HG03521 (cell line): ENCODE data around the gene NTNG1.
"Not testable (repeated sequence)": the region's sequence is repeated elsewhere in the genome, so short reads cannot be mapped to it uniquely, and the experiment has no call there.

Experiments
- ATAC-seq: cut with Tn5 transposase; IDR thresholded peaks from one replicate; pipeline ENCODE4 v1.9.1; 2021; ENCODE audit warnings: mild to moderate bottlenecking, moderate library complexity; ENCODE audit not compliant: unreplicated experiment

Gene NTNG1

DNA sequence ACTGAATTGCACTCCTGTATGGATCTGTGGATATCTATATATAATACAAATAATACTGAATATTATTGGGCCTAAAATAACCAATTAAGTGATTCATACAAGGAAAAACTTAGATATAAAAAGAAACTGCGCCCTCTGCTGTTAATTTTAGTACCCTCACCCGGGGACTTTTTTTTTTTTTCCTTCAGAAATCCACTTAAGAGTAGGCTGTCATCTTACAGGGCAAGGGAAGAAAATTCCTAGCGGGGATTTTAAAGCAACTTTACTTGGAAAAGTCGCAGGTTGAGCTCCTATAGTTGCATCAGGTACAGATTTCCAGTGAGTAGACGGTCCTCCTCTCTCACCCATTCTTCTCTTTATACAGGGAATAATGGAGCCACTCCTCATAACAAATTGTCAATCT, 1.3 kb downstream of the NTNG1 start:
- no peak for ATAC-seq

- no peak for ATAC-seq
Observed at GRCh38 chr1:107142666-107143065, 1.8 kb downstream of the NTNG1 start.

GRCh38 chr1:107145637-107146036, 4.8 kb downstream of the NTNG1 start:
- no peak for ATAC-seq

DNA sequence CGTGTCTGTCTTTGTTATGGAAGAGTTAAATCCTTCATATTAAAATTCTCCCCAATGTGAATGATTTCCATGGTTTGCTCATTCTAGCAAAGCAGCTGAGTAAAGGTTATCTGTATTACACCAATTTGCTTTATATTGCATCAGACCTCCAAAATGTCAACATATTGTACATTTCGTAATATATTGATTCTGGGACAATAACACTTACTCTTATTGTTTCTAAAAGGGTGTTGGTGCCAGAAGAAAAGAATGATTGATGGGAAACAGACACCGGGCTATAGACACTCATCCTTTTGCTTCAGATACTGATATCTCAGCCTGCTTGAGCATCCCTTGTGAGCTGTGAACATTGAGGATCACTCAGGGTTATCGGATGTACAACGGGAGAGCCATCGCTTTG, 7.0 kb downstream of the NTNG1 start:
- ATAC-seq = no peak

GRCh38 chr1:107149946-107150345, 9.1 kb downstream of the NTNG1 start:
- no peak for ATAC-seq

DNA sequence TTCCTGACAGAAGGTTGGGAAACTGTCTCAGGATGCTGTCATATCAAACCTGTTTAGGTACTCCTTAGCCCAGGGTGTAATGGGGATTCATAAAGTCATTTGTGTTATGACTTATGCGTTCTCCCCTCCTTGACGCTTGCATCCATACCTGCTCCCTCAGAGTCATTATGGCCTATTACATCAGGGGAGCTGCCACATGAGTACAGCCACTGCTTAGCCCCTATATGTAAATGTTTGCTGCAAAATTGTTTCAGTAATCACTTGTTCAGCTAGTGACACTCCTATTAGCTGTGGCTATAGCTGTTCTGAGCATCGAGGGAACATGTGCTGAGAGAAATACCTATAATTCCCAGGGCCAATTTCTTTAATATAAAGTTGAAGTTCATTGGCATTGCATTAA, 10.5 kb downstream of the NTNG1 start:
- ATAC-seq = no peak

GRCh38 chr1:107152395-107152794, 11.6 kb downstream of the NTNG1 start:
- ATAC-seq = no peak

- ATAC-seq = no peak
Observed at GRCh38 chr1:107153014-107153413, 12.2 kb downstream of the NTNG1 start.

- no peak for ATAC-seq
Observed at GRCh38 chr1:107158496-107158895, 17.7 kb downstream of the NTNG1 start.

GRCh38 chr1:107158991-107159390, 18.2 kb downstream of the NTNG1 start:
- no peak for ATAC-seq

DNA sequence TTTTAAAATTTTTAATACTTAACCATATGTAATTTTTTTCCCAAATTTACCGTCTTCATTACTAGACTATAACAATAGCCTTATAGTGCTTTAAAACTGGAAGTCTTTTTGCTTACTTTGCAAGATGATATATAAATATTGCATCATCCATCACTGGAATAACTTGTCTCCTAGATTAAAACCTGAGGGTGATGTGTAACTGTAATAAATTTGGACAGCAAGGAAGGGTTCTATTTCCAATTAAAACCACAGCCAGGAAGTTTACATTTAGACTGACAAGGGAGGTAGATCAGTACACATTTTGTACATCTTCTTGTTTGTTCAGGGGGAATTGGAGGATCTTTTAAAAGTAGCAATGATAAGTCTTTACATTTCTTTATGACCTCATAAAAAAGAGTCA, 21.9 kb downstream of the NTNG1 start:
- ATAC-seq = no peak

DNA sequence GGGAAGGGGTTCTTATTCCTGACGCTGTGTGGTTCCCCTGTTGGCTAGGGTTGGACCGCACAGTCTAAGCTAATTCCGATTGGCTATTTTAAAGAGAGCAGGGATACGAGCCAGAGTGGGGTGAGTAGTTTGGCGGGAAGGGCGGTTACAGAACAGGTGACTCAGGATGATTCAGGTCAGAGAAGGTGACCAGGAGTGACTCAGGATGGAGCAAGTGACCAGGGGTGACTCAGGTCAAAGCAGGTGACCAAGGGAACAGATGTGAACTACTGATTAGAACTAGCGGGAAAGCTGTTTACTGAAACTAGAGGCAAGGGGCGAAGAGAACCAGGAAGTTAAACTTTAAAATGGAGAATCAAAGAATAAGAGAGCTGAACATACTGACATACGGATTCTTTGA, 24.1 kb downstream of the NTNG1 start:
- ATAC-seq = not testable (repeated sequence)

GRCh38 chr1:107169615-107170014, 28.8 kb downstream of the NTNG1 start:
- no peak for ATAC-seq

- ATAC-seq = no peak
Observed at GRCh38 chr1:107171333-107171732, 30.5 kb downstream of the NTNG1 start.

- ATAC-seq = no peak
Observed at GRCh38 chr1:107172450-107173170, 31.8 kb downstream of the NTNG1 start.

- no peak for ATAC-seq
Observed at GRCh38 chr1:107175102-107175909, 34.5 kb downstream of the NTNG1 start.

GRCh38 chr1:107181253-107181969, 40.6 kb downstream of the NTNG1 start:
- ATAC-seq = no peak

DNA sequence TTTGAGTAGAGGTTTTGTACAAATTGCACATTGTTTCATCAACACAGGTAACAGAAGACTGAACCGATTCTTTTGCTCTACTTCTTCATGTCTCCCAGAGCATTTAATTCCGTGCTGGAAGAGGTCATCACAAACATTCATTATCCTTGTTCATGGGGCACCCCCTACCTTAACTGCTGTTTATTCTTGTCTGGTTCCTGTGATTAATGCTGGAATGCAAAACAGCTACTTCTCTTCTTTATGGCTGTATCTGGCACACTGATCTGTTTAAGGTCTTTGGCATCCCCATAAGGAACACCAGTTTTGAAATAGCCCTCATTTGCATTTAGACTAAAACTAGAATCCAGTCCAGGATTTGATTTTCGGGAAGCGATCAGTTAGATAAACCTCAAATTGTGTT, 42.2 kb downstream of the NTNG1 start:
- no peak for ATAC-seq

DNA sequence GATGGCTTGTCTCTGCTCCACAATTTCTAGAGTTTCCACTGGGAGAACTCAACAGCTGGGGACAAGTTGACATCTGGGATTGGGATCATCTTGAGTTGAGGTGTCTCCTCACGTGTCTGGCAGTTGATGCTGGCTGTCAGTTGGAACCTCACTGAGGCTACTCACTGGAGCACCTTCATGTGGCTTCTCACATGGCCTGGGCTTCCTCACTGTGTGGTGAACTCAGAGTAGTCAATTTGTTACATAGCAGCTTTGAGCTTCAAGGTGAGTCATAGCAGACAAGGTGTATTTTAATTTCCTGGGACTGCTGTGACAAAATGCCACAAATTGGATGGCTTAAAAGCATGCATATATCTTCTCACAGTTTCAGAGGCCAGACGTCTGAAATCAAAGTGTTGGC, 44.0 kb downstream of the NTNG1 start:
- ATAC-seq = no peak

DNA sequence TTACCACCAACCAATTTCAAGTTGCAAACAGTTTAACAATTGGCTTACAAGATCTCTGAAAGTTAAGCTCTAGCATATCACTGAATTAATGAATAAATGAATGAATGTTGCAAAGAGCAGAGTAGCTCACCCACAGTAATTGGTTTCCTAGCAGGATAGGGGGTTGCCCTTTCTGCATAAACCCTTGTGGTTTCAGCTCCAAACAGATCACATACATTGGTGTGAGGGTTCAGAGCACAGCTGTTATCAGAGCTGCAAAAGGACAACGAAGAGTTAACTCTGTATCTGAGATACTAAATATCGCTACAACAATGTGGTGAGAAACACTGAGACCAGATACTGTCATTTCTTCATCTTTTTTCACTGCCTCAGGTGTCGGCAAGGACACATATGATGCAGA, 46.6 kb downstream of the NTNG1 start:
- no peak for ATAC-seq

DNA sequence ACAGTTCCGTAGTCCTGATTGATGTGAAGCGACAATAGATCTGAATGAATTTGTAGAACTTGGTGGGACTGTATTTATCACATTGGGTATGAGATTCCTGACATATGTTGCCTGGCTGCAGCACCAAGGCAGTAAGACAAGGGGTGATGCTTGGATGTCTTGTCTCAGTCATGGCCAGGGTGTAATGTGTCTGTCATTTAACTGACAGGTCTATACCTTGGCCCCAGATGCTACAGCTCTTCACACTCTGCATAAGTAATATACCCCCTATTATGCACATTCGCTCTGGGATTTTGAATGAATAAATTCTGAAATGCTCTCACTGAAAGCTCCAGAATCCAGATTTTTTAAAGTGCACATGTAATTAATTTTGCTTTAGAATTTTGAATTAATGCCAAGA, 47.3 kb downstream of the NTNG1 start:
- ATAC-seq = no peak

DNA sequence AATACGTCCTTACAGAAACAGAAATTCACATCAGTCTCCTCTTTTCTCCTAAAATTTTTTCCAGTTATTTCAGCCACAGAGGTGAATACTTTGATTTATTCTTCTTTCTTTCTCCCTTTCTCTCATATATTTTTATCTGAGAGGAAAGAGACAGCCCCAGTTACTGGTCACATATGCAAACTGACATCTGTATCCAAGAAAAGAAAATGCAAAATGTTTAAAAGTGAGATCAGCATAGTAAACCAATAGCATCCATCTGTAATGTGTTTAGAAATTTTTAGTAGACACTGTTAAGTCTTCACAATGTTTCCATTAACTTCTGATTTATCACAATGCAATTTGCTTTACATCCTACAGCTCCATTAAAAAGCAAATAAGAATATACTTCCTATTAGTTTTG, 53.5 kb downstream of the NTNG1 start:
- no peak for ATAC-seq
